Activated T-helper 1 cell treated with anti-CD3 and anti-CD28 coated beads, Interleukin-2, amount 50 U/mL, for 16 hours (primary cell): ENCODE data around the gene PITPNM3.
"Not testable (repeated sequence)": the region's sequence is repeated elsewhere in the genome, so short reads cannot be mapped to it uniquely, and the experiment has no call there.

Experiments used
- DNase-seq, 2 donors: peaks; one replicate each; pipeline ENCODE4 v3.0.0-alpha.2; 2020; ENCODE audit warnings: low read depth in 1 of 2, low spot score in 1 of 2

PITPNM3 gene

GRCh38 chr17:6574687-6575595, 18.6 kb upstream of the PITPNM3 start:
- no peak for DNase-seq

- no peak for DNase-seq
Measured at GRCh38 chr17:6573982-6574686, 17.8 kb upstream of the PITPNM3 start.

GRCh38 chr17:6573495-6573894, 17.1 kb upstream of the PITPNM3 start:
- not testable (repeated sequence) for DNase-seq

GRCh38 chr17:6572972-6573370, 16.6 kb upstream of the PITPNM3 start:
- no peak for DNase-seq

GRCh38 chr17:6571452-6571781, 15.1 kb upstream of the PITPNM3 start:
- no peak for DNase-seq

- DNase-seq, result no peak
Measured at GRCh38 chr17:6570731-6571451, 14.5 kb upstream of the PITPNM3 start.

GRCh38 chr17:6569370-6570285, 13.3 kb upstream of the PITPNM3 start:
- no peak for DNase-seq

- DNase-seq, result no peak
Measured at GRCh38 chr17:6568184-6568758, 11.9 kb upstream of the PITPNM3 start.

GRCh38 chr17:6567528-6568183, 11.3 kb upstream of the PITPNM3 start:
- no peak for DNase-seq

- no peak for DNase-seq
Measured at GRCh38 chr17:6561446-6561845, 5.1 kb upstream of the PITPNM3 start.

GRCh38 chr17:6560496-6560895, 4.1 kb upstream of the PITPNM3 start:
- DNase-seq, result no peak

- no peak for DNase-seq
Measured at GRCh38 chr17:6559753-6560215, 3.4 kb upstream of the PITPNM3 start.

GRCh38 chr17:6558932-6559752, 2.8 kb upstream of the PITPNM3 start:
- no peak for DNase-seq

- no peak for DNase-seq
Measured at GRCh38 chr17:6558276-6558675, 1.9 kb upstream of the PITPNM3 start.

- DNase-seq, result no peak
Measured at GRCh38 chr17:6557040-6557438, 684 bp upstream of the PITPNM3 start.

- DNase-seq, result no peak
Measured at GRCh38 chr17:6555331-6556120, 829 bp downstream of the PITPNM3 start.

- DNase-seq, result no peak
Measured at GRCh38 chr17:6554871-6555330, 1.5 kb downstream of the PITPNM3 start.

GRCh38 chr17:6554342-6554741, 2.0 kb downstream of the PITPNM3 start:
- no peak for DNase-seq
